GM19324 (cell line): ENCODE results near the gene MIA.
A peak's percentile ranks its signal among the peaks of the same experiment; 100 is the strongest.
"Not testable (repeated sequence)": the region's sequence is repeated elsewhere in the genome, so short reads cannot be mapped to it uniquely, and the experiment has no call there.

Experiments
- ATAC-seq: cut with Tn5 transposase; IDR thresholded peaks from one replicate; pipeline ENCODE4 v1.9.1; 2021; ENCODE audit warnings: mild to moderate bottlenecking, moderate library complexity; ENCODE audit not compliant: unreplicated experiment, low FRiP score

The MIA gene

DNA sequence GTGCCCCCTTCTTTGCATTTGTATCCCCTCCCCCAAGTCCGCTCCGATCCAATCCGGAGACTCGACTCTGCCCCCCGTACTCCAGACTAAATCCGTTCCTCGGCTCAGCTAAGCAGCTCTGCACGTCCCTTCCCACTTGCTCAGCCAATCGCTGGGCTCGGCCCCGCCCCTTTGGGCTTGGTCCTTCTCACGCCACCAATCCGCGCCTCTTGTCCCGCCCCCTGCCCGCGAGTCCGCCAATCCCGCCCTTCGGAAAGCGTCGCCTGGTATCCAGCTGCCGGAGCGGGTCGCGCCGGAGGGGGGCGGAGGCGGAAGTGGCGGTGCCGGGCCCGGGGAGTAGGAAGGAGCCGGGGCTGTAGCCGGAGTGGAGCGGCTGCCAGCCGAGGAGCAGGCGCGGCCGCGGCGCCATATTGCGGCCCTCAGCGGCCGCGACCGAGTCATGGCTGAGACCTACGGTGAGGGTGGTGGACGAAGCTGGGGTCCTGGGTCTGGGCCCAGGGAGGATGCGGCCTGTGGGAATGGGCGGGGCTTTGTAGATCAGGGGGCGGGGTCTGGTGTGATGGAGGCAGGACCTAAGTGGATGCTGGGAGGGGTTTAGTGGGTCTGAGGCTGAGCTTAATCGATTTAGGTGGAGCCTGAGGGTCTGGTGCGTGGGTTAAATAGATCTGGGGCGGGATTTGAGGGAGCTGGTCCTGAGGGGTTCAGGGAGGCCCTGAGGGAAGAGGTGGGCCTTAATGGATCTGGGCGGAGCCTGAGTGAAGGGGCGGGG is 2.8 kb downstream of the MIA start, which contains the start of gene RAB4B:
TSS of gene RAB4B (plus strand) at position 311 of the 769 bp plus-strand sequence. CDS start at position 440, 129 bp downstream.
- peak; percentile 77 for ATAC-seq

- ATAC-seq: no peak
These were observed 3.5 kb downstream of the MIA start for GRCh38 chr19:40778706-40779284.

- ATAC-seq: no peak
These were observed 5.3 kb downstream of the MIA start for GRCh38 chr19:40780582-40780981.

DNA sequence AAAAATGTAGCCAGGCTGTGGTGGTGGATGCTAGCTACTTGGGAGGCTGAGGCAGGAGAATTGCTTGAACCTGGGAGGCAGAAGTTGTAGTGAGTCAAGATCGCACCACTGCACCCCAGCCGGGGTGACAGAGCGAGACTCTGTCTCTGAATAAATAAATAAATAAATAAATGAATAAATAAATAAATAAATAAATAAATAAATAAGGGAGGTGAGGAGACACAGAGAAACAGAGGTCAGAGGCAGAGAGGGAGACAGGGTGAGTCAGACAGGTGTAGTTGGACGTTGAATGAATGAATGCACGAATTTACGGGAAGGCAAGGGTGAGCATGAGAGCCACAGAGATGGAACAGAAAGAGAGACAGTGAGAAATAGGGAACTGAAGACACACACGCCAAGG is 5.8 kb downstream of the MIA start:
- no peak for ATAC-seq

GRCh38 chr19:40783711-40784110 is 8.4 kb downstream of the MIA start:
- no peak for ATAC-seq

GRCh38 chr19:40784146-40784545 is 8.8 kb downstream of the MIA start:
- ATAC-seq: not testable (repeated sequence)

GRCh38 chr19:40785526-40785925 is 10.2 kb downstream of the MIA start:
- ATAC-seq: no peak

GRCh38 chr19:40786060-40787037 is 11.0 kb downstream of the MIA start:
- no peak for ATAC-seq

- ATAC-seq: no peak
These were observed 16.0 kb downstream of the MIA start for GRCh38 chr19:40791349-40791748.

- ATAC-seq: no peak
These were observed 16.7 kb downstream of the MIA start for GRCh38 chr19:40791996-40792395.

DNA sequence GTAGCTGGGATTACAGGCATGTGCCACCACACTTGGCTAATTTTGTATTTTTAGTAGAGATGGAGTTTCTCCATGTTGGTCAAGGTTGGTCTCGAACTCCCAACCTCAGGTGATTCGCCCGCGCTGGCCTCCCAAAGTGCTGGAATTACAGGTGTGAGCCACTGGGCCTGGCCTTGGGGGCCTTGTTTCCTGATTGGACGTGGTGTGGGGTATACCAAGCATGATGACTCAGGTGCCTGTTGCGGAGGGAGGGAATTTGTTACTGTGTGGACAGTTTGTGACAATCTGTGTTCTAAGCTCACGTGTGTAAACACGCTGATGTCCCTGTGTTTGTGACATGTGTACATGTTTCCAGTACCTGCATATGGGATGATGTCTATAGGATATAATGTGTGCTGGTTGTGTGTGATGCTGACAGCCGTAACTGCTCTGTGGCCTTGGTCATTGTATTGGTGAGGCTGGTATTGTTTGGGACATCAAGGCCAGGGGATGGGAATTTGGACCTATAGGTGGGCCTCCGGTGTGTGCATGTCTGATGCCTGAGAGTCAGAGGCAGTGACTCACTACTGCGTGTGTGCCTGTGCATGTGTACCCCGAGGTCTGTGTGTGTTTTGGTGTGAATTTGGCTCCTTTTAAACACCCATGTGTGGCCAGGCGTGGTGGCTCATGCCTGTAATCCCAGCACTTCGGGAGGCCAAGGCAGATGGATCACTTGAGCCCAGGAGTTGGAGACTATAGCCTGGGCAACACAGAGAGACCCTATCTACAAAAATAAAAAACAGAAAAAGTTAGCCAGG is 22.0 kb downstream of the MIA start:
- no peak for ATAC-seq

- ATAC-seq: no peak
These were observed 22.8 kb downstream of the MIA start for GRCh38 chr19:40797963-40798682.

- peak; percentile 85 for ATAC-seq
These were observed 23.6 kb downstream of the MIA start, which contains the start of gene EGLN2 for GRCh38 chr19:40798683-40799557. TSS of gene EGLN2 (plus strand) at chr19:40799191. CDS start at chr19:40800573, 1,382 bp downstream.

DNA sequence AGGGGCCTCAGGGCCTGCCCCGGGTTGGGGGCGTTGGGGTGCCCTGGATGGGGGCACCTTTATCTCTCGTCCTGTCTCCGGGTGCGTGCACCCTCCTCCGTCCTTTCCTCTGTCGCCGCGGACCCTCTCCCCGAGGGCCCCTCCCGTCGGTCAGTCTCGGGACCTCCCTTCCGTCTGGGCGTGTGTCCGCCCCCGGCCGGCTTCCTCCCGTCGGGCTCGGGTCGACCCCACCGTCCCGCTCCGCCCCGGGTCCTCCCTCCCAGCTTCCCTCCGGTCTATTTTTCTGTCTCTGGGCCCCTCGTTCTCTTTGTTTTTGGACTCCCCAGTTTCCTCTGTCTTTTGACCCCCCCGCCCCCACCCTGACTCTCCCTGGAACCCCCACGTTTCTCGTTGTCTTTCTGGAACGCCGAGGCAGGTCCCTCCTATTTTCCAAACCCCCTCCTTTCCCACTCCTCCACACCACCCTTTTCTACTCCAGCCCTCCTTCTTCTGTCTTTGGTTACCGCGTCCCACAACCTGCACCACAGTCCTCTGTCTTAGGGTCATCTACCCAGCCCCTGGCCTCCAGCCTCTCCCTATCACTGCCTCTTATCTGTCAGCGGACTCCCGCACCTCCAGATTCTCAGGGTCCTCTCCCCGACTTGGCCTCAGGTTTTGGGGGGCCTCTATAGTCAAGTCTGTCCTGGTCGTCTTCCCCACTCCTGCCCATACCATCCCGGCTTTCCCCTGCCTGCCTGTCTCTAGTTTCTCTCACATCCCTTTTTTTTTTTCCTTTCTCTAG is 24.4 kb downstream of the MIA start:
- no peak for ATAC-seq

GRCh38 chr19:40800339-40800996 is 25.1 kb downstream of the MIA start:
- ATAC-seq: no peak

DNA sequence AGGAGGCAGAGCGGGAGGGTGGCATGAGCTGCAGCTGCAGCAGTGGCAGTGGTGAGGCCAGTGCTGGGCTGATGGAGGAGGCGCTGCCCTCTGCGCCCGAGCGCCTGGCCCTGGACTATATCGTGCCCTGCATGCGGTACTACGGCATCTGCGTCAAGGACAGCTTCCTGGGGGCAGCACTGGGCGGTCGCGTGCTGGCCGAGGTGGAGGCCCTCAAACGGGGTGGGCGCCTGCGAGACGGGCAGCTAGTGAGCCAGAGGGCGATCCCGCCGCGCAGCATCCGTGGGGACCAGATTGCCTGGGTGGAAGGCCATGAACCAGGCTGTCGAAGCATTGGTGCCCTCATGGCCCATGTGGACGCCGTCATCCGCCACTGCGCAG is 25.7 kb downstream of the MIA start:
- no peak for ATAC-seq
